Measurements from ENCODE around the gene ZDHHC9.

Gene ZDHHC9

DNA sequence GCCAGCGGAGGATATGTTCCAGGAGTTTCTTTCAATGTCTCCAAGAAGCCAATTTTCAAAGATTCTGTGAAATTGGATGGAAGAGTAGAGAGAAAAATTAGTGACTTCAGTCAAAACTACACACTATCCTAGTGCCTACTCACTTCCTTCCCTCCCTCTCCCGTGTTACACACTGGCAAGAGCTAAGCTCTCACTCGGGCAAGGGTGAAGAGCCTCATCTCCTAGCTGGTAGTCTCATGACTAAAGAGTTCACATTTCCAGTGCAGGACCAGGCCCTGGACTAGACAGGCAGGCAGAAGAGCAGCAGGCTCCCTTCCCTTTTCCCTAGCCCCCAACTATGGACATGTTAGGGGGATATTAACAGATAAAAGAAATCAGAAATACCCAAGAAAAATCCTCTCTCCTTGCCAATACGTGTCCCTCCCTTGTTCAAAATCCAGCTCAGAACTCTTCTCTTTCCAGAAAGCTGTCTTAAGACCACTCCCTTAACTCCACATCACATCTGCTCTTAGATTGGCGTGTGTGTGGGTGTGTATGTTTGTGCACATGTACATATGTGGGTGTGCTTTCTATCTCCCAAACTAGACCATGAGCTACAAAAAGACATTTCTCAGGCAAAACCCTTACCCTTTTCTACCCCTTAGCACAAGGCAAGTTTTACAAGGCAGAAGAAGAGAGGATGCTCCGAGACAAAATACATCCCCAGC is 29.9 kb downstream of the ZDHHC9 start:
- DNase-seq, result no peak

DNA sequence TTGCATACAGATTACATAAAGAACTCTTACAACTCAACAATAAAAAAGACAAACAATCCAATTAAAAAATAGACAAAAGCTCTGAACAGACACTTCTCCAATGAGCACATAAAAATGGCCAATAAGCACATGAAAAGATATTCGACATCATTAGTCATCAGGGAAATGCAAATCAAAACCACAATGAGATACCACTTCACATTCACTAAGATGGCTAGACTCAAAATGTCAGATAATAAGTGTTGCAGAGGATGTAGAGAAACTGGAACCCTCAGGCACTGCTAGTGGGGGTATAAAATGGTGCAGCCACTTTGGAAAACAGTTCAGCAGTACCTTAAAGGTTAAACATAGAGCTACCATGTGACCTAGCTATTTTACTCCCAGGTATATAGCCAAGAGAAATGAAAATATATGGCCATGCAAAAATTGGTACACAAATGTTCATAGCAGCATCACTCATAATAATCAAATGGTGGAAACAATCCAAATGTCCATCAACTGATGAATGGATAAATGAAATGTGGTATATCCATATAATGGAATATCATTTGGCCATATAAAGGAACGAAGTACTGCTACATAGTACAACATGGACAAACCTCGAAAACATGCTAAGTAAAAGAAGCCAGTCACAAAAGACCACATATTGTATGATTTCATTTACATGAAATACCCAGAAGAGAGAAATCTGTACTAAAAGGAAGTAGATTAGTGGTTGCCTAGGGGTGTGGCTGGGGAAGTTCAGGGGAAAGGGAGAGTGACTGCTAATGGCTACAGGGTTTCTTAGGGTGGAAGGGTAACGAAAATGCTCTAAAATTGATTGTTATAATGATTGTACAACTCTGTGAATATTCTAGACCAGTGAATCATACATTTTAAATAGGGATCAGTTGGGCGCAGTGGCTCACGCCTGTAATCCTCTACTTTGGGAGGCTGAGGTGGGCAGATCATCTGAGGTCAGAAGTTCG is 34.6 kb downstream of the ZDHHC9 start:
- DNase-seq, result no peak

DNA sequence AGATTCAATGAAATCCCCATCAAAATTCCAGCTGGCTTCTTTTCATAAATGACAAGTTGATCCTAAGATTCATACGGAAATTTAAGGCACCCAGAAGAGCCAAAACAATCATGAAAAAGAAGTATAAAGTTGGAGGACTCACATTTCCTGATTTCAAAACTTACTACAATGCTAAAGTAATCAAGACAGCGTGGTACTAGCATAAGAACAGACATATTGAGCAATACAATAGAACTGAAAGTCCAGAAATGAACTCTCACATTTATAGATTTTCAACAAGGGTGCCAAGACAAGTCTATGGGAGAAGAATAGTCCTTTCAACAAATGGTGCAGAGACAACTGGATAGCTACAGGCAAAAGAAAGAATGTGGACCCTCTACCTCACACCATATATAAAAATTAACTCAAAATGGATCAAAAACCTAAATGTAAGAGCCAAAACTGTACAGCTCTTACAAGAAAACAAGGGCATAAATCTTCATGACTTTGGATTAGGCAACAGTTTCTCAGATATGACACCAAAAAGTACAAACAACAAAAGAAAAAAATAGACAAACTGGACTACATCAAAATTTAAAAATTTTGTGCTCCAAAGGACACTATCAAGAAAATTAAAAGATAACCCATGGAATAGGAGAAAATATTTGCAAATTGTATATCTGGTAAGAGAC is 35.4 kb downstream of the ZDHHC9 start:
- DNase-seq, result no peak

DNA sequence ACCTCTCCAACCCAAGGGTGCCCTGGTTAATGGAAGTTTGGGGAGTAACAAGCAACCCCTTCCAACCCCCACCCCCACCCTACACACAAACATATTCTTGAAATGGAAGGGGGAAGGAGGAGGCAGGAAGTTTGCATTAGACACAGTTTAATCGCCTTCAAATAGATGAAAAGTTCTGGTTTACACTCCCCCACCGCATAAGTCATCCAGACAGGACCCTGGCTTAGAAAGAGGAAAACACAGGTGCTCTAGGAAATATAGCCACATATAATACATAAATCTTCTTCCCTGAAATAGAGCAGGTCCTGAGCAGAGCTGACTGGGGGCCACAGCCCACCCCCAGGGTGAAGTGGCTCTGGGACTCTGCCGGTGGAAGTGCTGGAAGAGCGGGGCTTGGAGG is 38.9 kb downstream of the ZDHHC9 start:
- no peak for DNase-seq

DNA sequence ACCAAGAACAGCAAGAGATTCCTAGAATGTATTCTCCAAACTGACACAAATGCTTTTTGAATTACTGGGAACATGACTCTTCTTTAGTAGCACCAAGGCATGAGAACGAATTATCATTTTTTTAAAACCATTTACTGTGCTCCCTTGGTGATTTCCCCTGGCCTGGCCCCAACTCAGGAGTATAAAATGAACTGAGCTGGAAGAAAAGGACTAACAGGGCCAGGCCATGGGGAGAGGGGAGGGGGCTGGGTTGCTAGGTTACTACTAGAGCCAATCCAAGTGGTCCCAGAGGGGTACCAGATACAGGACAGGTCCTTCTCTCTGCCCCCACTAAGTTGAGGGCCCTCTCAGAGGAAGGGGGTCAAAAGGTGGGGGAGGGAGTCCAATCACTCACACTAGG is 40.8 kb downstream of the ZDHHC9 start:
- no peak for DNase-seq

DNA sequence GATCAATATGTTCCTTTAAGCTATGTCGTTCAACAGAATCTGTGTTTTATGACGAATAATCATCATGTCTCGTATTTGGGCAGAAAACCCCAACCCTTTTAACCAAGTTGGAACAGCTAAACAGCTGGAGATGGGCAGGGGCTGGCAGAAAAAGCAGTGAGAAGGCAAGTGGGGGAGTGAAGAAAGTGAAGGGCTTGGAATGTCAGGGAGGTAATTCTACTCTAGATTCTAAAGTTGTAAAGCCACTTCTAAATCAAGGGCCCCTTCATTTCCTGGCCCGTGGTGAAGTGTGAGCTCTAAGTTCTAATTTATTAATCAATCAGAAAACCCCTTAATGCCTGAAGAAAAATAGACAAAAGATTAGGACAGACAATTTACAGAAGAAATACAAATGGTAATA is 43.5 kb downstream of the ZDHHC9 start:
- no peak for DNase-seq

DNA sequence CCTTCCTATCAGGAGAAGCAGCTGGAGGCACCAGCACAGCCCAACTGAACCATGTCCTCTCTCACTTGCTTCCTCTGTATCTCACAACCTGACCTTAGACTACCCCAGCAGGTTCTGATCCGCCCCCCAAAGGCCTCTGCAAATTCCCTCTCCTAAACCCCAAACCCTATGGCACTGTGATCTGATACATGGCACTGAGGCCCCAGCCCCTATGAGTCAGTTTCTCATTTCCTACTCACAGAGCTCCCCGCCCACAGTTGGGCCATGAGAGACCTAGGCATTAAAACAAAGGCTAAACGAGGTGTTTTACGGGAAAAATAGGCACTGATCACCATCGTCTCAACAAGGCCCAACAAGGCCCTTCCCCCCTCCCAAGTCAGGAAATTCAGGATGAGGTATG is 44.8 kb downstream of the ZDHHC9 start:
- DNase-seq, result no peak

DNA sequence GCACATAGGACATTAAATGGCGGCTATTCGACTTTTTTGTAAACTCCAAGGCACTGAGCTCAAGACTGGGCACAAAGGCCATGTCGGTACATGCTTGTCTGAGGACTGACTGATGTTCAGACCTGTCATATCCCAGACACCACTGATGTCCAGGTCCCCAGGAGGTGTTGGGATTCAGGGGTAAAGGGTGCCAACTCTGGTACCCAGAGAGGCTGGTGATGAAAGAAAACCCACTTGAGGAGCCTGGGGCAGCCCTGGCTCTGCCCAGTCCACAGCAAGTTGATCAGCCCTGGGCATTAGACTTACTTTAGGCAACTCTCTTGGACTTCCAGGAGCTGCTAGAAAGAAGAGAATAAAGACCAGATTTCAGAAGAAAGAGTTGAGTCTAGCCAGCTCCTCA is 45.2 kb downstream of the ZDHHC9 start:
- no peak for DNase-seq

DNA sequence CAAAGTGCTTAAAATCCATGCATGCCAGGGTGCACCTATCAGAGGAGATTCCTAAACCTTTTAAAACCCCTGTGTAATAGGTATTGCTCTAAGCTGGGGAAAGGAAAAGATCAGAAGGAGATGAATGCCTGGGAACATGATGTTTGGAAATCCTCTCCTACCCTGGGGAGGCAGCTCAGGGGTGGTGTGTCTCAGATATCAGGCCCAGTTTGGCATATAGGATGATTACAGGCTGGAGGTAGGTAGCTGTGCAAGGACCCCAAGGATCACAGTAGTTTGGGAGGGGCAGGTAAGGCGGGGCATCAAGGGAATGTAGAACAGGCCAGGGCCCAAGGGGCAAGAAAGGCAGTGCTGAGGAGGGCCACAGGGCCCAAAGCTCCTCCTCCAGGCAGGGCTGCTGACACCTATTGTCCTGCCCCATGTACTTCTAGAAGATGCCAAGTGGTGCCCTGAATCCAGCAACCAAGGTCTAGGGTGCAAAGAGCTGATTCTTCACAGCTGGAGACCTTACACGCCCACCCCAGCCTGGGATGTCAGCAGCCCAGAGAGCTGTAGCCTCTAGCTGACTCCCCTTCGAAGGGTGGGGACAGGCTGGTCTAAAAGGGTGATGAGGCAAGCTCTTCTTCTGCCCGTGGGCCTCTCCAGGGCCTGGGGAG is 46.3 kb downstream of the ZDHHC9 start:
- DNase-seq, result no peak

DNA sequence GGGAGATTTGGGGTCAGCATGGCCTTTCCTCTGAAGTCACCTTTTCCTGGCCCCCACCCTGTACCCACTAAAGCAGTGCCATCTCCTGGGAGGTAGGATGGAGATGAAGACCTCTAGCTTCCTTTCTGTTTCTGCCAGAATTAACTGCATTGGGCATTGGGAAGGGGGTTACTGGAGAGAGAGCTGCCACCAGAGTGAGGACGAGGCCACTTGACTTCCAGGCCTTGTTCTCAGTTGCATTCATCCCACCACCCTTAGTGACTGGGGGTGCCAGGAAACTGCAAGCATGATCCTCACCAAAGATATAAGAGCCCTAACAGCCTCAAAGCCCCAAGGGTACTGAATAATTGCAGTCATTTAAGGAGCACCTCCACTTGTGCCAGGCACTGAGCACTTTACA is 48.1 kb downstream of the ZDHHC9 start:
- DNase-seq, result no peak

DNA sequence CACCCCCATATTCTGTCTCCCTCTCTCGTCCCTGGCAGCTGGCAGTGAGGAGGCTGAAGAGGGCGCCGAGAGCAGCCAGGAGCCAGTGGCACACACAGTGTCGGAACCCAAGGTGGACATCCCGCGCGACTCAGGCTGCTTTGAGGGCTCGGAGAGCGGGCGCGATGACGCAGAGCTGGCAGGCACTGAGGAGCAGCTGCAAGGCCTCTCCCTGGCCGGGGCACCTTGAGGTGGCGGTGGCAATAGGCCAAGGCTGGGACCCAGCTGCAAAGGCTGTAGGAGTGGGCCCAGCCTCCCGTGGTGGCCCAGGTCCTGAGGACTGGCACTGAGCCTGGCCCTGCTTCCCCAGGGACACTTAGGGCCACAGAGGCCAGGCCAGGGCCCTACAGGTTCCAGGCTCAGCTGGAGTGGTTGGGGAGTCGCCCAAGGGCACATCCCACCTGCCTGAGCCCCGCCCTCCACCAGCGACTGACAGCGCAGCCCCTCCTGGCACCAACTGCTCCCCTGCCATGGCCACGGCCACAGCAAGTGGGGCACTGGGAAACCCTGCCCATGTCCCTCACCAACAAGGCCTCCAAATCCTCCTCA is 50.0 kb downstream of the ZDHHC9 start:
- no peak for DNase-seq

DNA sequence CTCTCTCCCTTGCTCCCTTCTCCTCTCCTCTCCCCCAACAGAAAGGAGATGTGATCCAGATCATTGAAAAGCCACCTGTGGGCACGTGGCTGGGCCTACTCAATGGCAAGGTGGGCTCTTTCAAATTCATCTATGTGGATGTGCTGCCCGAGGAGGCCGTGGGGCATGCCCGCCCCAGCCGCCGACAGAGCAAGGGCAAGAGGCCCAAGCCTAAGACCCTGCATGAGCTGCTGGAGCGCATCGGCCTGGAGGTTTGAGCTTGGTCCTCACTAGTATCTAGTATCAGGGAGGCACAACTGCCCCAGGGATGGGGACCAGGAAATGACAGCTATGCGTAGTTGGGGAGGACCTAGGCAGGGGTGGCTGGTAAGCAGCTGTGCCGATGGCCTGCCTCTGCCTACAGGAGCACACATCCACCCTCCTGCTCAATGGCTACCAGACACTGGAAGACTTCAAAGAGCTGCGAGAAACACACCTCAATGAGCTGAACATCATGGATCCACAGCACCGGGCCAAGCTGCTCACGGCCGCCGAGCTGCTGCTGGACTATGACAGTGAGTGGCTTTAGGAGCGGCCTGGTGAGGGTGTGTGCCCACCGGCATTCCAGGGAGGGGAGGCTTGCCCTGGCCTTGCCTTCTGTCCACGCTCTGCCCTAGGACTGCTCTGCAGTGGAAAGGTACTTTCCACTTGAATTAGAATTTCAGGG is 50.9 kb downstream of the ZDHHC9 start:
- DNase-seq, result no peak

DNA sequence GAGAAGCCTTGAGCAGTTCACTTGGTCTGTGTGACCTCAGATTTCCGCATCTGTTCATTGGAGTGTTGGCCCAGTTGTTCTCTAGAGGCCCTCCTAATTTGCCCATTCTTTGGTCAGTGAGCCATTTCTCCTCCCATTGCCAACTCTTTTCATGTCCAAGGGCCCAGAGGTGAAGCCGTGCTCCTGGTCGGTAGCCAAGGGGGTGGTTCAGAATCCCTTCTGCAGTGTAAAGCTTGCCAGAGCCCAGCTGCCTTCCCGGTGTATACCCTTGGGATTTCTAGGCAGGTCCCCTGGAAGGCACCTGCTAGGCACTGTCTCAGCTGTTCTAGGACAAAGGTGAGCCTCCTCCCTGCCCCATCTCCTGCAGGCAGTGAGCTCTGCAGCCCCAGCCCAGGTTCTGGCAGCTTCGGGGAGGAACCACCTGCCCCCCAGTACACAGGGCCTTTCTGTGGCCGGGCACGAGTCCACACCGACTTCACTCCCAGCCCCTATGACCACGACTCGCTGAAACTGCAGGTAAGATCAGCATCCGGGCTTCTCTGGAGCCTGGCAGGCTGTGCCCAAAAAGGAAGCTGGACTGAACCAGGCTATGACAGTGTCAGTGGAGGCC is 51.6 kb downstream of the ZDHHC9 start:
- DNase-seq, result no peak

DNA sequence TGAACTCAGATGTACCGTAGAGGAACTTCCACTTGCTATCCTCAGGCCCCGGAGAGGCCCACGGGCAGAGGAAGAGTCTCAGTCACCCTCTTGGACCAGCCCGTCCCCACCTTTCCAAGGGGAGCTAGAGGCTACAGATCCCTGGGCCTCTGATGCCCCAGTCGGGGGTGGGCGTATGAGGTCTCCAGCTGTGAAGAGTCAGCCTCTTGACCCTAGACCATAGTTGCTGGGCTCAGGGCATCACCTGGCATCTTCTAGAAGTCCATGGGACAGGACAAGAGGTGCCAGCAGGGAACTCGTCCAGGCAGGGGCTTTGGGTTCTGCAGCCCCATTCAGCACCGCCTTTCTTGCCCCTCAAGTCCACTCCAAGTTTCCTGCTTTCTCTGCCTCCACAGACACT is 52.4 kb downstream of the ZDHHC9 start:
- no peak for DNase-seq

DNA sequence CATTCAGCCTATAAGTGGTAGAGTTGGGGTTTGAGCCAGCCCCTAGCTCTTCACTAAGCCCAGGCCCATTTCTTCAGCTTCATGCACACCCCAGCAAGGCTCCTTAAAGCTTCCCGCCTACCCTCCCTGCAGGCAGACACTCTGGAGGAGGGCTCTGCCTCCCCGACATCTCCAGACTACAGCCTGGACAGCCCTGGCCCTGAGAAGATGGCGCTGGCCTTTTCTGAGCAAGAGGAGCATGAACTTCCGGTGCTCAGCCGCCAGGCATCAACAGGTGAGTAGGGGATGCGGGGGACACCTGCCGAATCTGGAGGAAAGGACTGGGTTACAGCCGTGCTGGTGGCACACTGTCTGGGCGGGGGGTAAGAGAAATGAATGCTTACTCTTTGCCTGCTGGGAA is 52.9 kb downstream of the ZDHHC9 start:
- DNase-seq, result no peak

DNA sequence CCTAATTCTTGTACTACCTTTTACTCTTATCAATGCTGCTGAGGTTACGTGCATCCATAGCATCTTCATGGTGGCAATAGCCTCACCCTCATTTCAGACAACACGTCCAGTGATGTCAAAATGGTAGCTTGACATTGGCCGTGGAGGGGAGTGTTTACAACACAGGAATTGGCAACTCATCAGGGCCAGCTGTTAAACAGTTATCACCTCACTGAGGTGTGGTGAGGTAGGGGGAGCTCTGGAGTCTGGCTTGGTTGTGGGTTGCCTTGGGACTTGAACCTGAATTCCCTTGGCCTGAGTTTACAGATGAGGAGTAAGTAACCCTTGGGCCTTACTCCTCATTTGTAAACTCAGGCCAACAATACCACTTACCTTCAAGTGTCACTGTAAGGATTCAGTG is 53.5 kb downstream of the ZDHHC9 start:
- DNase-seq, result no peak

DNA sequence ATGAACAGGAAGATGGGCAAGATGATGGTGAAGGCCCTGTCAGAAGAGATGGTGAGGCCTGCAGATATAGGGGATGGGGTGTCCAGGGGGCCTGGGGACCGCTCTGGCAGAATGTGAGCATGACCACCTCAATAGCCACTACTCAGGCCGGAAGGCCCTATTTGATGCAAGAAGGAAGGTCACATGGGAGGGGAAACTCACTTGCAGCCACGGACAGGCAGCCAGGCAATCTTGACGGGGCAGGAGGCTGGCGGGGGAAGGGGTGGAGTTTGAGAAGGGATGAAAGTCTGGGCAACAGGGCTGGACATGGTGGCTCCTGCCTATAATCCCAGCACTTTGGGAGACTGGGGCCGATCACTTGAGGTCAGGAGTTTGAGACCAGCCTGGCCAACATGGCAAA is 55.2 kb downstream of the ZDHHC9 start:
- no peak for DNase-seq

DNA sequence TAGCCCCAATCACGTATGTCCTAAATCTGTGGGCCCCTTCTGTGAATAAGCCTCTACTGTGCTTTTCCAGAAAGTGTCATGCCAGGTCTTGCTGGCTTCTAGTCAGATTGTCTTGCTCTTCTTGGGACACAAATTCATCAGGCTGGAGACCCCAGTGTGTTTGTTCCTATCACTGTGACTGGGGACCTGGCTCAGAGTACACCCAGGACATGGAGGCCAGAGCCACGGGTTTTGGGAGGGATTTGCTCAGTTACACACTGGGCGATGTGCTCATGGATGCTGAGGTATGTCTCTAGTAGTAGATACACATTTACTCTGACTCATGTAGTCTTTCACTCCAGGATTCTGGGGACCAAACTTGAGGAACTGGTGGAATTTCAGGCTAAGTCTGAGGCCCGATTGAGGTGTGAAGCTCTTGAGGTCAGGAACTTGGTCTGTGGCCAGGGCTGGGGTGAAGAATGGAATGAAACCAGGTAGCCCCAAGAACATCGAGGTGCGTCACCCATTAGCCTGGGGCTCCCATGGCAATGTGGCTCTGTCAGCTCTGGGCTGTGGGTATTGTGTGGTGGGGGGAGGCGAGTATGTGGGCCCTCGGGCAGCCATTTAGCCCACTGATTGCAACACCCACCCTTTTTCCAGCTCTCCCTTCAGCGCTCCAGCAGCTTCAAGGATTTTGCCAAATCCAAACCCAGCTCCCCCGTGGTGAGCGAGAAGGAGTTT is 56.2 kb downstream of the ZDHHC9 start:
- DNase-seq, result no peak

DNA sequence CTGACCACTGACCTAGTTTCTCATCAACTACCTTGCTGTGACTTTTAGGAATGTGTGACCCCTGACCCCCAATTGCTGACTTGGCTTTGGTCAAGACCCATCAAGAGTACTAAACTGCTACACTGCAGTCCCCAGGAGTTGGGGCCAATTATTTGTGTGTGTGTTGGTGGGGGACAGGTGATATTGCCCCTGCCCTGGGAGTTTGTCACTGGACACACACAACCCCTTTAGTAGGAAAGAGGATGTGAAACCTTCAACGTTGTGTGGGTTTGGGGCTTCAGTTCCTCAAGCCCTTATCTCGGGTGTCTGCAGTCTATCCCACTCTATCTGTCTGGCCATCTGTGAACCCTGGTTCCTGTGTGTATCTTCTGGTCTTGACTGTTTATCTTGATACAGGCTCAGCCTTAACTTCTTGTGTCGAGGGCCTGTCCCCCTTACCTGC is 57.5 kb downstream of the ZDHHC9 start:
- DNase-seq, result no peak

DNA sequence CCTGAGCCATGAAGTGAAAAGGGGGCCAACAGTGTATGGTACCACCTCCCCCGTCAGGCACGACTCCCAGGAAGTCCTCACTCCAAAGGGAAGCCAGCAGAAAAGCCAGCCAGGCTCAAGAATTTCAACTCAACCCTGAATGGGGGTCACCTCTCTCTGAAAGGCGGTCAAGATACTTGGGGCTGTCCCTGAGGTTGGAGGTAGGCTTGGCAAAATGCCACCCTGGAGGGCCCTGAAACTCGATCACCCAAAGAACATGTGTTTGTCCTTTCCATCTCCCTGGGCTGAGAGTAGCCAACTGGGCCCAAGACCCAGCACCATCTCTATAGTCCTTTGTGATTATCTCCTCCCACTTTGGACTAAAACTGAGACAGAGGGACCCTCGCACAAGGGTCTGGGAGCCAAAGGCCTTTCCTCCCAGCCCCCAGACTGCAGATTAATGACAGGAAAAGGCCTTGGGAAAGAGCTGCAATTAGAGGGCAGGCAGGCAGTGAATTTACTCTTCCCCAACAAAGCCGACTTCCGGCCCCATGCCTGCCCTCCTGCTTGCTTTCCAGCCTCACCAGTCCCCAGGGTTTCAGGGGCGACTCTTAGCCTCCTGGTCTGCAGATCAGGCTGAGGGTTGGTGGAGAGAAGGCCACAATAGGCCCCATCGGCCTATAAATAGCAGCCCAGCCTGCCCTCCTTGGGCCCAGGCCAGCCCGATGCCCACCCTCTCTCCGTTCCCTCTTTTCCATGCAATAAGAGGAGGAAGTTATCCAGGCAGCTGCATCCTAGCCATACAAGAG is 58.3 kb downstream of the ZDHHC9 start:
- no peak for DNase-seq
